ENCODE data around the gene JDP2. TPM values are rescaled to one million over a fixed set of nuclear protein-coding genes. Genes with fewer than 3 reads are reported as not detected.

The JDP2 gene
- total RNA-seq, 2 donors from 2014 or later = 16.8 to 17.9 TPM

- Histone ChIP-seq H3K27me3 (no peaks in the 10 kb centered on the region), H3K36me3 (replicated peaks in 1 of 2; ENCODE audit: insufficient read depth in 1 of 2, low read depth in 2 of 2) (no peaks in the 10 kb centered on the region), H3K9me3 (no peaks in the 10 kb centered on the region), H3K4me1 (no peaks in the 10 kb centered on the region), H3K4me3 (no peak overlapping the region), H3K27ac (no peak overlapping the region)
- intact Hi-C loops (cut with DNase I) = no loop called here
- no peak for ATAC-seq
- 73 to 90% methylated on average over 4 to 5 of the region's 5 CpGs for WGBS, 2 donors
- DNase-seq = no peak
- no peak for TF ChIP-seq POLR2A (IDR thresholded peaks at IDR 0.05)
- TF ChIP-seq CTCF (IDR thresholded peaks at IDR 0.05) = no peak
Observed at GRCh38 chr14:75495882-75496281, 68.1 kb downstream of the JDP2 start.

- H3K4me1 ChIP-seq = no peaks in the 10 kb centered on the region
- no peaks in the 10 kb centered on the region for H3K27me3 ChIP-seq
- ATAC-seq (no peak), DNase-seq (no peak)
- intact Hi-C loops (cut with DNase I) = no loop called here
- no peak overlapping the region for H3K27ac ChIP-seq
- H3K9me3 ChIP-seq = no peaks in the 10 kb centered on the region
- 84 to 90% methylated on average over 4 of the region's 4 CpGs for WGBS, 2 donors
- no peak for TF ChIP-seq POLR2A (IDR thresholded peaks at IDR 0.05)
- no peak for TF ChIP-seq CTCF (IDR thresholded peaks at IDR 0.05)
- H3K36me3 ChIP-seq (replicated peaks in 1 of 2; ENCODE audit: insufficient read depth in 1 of 2, low read depth in 2 of 2) = no peaks in the 10 kb centered on the region
- H3K4me3 ChIP-seq = no peak overlapping the region
Observed at GRCh38 chr14:75496755-75497154, 68.9 kb downstream of the JDP2 start.

- intact Hi-C loops (cut with DNase I) = no loop called here
- Histone ChIP-seq H3K27me3 (no peaks in the 10 kb centered on the region), H3K36me3 (replicated peaks in 1 of 2; ENCODE audit: insufficient read depth in 1 of 2, low read depth in 2 of 2) (no peaks in the 10 kb centered on the region), H3K4me1 (no peaks in the 10 kb centered on the region), H3K9me3 (no peaks in the 10 kb centered on the region), H3K27ac (no peak overlapping the region), H3K4me3 (no peak overlapping the region)
- TF ChIP-seq POLR2A (IDR thresholded peaks at IDR 0.05) = no peak
- no peak for ATAC-seq
- no peak for DNase-seq
- WGBS, 2 donors = 83% methylated on average over 2 to 4 of the region's 4 CpGs
Observed at GRCh38 chr14:75497191-75497590, 69.4 kb downstream of the JDP2 start.

- intact Hi-C loops (cut with DNase I) = no loop called here
- Histone ChIP-seq H3K9me3 (no peaks in the 10 kb centered on the region), H3K27ac (no peak overlapping the region)
Observed at GRCh38 chr14:75497701-75498100, 69.9 kb downstream of the JDP2 start.

GRCh38 chr14:75499084-75499875 lies 71.5 kb downstream of the JDP2 start:
- H3K4me1 ChIP-seq = no peaks in the 10 kb centered on the region
- H3K27ac ChIP-seq = no peak overlapping the region
- no peaks in the 10 kb centered on the region for H3K9me3 ChIP-seq
- DNase-seq (no peak), ATAC-seq (no peak)
- TF ChIP-seq CTCF (IDR thresholded peaks at IDR 0.05) = no peak
- no peak for TF ChIP-seq POLR2A (IDR thresholded peaks at IDR 0.05)
- WGBS, 2 donors = 81 to 88% methylated on average over 16 of the region's 16 CpGs
- no peak overlapping the region for H3K4me3 ChIP-seq
- H3K27me3 ChIP-seq = no peaks in the 10 kb centered on the region
- intact Hi-C loops (cut with DNase I) = no loop called here
- no peaks in the 10 kb centered on the region for H3K36me3 ChIP-seq (replicated peaks in 1 of 2; ENCODE audit: insufficient read depth in 1 of 2, low read depth in 2 of 2)

More at GRCh38 chr14:75497701-75498100, 69.9 kb downstream of the JDP2 start:
- ATAC-seq (no peak), DNase-seq (no peak)
- TF ChIP-seq POLR2A (IDR thresholded peaks at IDR 0.05) (no peak), CTCF (IDR thresholded peaks at IDR 0.05) (no peak)
- Histone ChIP-seq H3K36me3 (replicated peaks in 1 of 2; ENCODE audit: insufficient read depth in 1 of 2, low read depth in 2 of 2) (no peaks in the 10 kb centered on the region), H3K4me3 (no peak overlapping the region), H3K27me3 (no peaks in the 10 kb centered on the region), H3K4me1 (no peaks in the 10 kb centered on the region)
- 92 to 93% methylated on average over 11 of the region's 11 CpGs for WGBS, 2 donors

Measured in body of pancreas (tissue), 4 donors.